NCI-H1092 (cell line): ENCODE data around the gene SHISA9.
"Not testable (repeated sequence)": the region's sequence is repeated elsewhere in the genome, so short reads cannot be mapped to it uniquely, and the experiment has no call there.

ENCODE experiments used
- DNase-seq: peaks from one replicate; lab custom pipeline; 2025; lab: John Stamatoyannopoulos, UW

Gene SHISA9

DNA sequence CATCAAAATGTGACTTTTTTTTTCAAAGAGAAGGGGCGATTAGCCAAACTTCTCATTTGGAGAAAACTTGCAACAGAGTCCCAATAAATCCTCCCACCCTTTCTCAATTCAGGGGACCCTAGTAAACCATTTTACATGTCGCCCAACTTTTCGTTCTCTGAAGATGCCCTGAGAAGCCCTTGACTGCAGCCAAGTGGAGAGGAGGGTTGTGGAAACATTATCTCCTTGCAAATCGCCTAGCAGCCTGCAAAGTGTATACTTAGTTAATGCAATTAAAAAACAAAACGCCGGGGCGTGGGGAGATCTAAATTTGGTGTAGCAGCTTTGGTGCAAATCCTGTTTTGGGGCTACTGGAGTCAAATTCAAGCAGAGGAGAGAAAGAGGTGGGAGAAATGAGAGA is 1.2 kb upstream of the SHISA9 start:
- no peak for DNase-seq

DNA sequence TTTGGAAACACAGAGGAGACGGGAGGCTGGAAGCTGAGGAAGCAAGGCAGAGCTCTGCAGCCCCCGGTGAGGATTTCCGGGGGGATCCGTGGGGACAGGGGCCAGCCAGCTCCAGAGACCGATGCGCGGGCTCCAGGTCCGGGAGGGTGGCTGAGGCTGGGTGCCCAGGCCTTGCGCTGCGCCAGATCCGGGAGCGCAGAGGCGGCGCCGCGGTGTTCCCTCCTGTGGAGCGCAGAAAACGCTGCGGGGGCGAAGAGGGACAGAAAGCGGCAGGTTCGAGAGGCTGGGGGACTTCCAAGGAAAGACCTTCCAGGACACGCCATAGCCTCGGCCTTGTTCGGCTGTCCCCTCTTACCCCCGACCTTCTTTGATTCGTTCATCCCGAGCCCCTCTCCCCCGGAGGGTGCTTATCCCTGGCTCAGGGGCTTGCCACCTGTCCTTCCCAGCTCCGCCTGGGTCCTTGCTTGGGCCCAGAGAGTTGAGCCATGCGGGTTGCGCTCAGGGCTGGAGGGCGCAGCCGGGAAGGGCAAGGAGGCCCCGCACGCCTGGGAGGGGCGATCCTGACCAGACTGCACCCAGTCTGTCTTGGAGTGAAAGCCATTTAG is 697 bp upstream of the SHISA9 start:
- no peak for DNase-seq

DNA sequence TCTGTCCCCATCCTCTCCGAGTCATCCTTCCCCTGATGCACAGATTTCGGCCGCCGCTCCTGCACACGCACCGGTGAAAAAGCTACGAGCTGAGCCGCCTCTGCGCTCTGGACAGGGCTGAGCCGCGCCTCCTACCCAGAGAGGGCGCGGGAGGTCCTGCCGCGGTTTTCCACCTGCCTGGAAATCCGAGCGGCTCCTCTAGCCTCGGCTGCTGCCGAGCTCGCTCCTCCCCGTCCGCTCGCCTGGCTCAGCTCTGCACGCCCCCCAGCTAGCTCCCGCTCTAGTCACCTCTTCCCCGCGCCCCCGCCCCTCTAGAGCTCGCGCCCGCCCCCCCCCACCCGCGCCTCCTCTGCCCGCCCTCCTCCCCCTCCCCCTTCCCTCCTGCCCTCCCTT is 198 bp upstream of the SHISA9 start:
- DNase-seq: no peak

DNA sequence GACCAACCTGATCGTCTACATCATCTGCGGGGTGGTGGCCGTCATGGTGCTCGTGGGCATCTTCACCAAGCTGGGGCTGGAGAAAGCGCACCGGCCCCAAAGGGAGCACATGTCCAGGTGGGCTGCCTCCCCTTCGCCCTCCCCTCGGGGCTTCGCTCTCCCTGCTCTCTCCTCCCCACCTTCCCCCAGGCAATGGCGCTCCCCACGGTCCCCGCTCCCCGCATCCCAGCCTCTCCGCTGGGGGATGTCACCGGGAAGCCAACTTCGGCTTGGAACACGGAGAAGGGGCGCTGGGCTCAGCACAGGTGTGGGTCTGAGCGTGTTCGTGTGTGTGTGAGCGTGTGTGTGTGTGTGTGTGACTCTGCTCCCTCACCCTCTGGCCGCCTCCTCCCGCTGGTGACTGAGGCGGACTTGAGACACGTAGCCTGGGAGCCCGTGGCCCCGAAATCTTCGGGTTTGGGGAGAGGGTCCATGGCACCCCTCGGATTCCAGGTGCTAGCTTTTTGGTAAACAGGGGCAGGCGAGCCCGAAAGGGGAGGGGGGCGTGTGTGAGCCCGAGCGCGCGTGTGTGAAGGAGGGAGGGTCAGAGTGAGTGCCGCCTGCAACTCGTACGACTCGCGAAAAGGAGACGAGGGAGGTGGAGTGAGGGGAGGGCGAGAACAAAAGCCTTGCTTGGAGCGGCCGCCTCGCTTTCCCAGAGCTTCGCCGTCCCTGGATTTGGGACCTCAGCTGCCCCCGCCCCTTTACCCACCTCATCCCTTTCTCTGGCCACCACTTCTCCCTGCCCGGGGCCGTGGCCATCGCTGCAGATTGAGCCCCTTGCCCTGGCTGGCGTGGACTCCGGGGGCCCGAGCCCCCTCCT is 1.3 kb downstream of the SHISA9 start:
- DNase-seq: no peak

DNA sequence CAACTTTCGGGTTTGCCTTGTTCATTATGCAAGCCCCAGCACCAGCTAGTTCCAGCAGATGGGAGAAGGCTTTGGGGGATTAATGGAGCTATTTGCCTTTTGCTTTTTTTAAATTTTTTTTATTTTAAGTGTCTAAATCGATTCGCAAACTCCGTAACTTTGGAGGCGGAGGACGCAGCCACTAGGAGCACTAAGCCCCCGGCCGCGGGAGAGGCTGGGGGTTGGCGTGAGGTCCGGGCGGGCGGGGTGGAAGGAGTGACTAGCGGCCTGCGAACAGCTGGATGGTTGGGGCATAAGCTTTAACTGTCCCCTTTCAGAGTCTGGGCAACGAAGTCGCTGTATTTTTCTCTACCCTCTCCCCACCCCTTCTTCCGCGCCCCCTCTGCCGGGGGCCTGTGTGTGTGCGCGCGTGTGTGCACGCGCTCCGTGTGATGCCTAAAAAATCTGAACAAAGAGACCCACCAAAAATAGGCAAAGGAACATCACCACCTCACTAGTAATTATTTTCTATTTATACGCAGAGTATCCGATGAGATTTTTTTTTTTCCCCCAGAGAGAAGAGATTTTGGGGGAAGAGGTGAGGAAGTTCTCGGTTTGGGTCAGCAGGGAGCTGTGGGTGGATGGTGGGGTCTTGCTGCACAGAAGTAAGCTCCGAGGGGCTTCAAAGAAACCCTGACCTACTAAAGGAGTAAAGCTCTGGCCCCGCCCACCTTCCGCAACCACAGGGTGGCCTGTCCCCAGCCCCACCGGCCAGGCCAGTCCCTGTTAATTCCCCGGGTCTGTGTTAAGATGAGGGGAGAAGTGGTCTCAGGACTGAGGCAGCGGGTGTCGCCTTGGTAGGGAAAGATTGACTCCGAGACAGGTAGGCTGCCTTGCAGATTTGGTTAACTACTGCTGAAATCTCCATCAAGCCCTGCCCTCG is 2.3 kb downstream of the SHISA9 start:
- no peak for DNase-seq

DNA sequence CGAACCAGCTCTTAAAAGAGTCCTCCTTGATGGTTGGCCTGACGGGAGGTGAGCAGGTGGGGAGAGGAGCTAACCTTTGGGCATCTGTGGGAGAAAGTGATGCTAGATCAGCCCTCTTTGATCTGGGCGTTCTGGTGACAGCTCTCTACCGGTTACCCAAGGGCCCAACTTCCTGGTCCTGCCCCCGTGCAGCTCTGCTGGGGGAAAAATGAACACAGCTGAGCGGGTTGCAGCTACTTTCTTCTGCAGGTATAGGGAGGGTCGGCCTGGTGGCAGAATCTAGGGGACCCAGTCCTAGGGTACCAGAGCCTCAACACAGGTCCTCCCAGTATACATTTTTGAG is 2.9 kb downstream of the SHISA9 start:
- no peak for DNase-seq

DNA sequence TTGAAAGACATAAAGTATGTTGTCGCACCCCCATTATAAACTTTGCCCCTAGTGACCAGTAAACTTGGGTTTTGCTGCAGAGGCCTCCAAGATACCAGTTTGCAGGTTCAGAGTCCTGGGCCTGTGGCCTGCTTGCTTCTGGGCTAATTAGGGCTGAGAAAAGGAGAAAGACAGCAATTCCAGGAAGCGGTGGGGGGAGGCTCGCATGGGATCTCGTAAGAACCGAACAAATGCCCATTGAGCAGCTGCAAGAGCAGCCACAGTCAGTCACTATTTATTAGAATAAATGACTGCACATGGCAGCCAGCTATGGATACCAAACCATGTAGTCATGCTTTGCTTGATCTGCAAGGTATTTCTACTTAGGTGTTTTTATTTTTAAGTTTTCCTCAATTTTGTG is 4.9 kb downstream of the SHISA9 start:
- DNase-seq: no peak

DNA sequence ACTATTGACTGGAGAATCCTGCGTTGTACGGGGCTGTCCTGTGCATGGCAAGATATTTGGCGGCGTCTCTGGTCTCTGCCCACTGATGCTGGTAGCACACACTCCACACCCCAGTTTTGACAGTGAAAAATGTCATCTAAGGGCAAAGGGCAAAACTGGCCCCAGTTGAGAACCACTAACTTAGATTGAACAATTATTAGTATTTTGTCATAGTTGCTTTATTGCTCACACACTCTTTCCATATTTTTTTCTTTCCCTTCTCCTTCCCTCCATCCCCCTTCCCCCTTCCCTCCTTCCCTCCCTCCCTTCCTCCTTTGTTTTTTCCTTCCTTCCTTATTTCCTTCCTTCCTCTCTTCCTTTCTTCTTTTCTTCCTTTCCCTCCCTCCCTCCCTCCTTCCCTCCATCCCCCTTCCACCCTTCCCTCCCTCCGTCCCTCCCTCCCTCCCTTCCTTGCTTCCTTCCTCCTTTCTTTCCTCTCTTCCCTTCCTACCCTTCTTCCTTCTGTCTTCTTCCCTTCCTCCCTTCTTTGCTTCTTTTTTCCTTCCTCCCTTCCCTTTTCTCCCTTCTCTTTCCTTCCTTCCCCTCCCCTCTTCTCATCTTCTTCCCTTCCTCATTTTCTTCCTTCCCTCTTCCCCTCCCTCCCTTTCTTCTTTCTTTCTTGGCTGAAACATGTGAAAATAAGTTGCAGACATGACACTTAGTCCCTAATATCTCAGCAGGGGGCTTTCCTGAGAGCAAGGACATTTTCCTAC is 5.5 kb downstream of the SHISA9 start:
- DNase-seq: no peak

DNA sequence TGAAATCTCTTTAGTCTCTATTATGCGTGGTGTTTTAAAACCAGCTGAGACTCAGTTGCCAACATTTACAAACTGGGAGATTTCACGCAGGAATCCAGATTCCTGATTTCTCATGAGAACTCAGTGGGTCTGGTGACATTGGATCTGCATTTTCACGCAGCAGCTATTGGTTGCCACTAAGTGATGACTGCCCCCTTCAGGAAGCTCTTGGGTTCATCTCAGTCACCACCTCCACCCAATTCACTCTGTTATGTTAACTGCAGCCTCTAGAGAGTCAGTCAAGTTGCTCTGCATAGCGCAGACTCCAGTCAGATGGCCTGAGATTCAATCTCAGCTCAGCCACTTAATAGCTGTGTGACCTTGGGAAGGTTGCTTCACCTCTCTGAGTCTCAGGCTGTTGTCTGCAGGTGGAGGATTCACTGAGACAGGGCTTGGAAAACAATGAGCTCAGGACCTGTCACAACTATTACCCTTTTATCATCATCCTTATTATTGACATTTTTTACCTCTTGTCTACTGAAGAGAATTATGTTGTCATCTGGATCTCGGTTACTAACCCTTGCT is 6.4 kb downstream of the SHISA9 start:
- no peak for DNase-seq

DNA sequence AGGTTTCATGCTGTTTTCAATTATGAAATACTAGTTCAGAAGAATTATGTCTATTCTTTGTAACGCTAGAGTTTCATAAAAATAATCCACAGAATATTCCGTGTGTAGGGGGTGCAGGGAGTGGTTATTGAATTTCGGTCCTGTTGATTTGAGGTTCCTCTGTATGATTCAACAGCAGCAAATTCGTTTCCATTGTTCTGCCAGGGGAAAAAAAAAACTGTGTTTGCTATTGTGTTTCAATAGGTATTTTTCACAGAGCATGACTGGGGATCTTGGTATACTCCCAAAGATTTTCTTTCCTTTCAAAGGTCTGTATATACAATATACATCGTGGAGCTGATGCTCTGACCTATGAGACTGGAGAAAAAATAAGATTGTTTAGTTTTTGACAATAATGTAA is 15.8 kb downstream of the SHISA9 start:
- no peak for DNase-seq

DNA sequence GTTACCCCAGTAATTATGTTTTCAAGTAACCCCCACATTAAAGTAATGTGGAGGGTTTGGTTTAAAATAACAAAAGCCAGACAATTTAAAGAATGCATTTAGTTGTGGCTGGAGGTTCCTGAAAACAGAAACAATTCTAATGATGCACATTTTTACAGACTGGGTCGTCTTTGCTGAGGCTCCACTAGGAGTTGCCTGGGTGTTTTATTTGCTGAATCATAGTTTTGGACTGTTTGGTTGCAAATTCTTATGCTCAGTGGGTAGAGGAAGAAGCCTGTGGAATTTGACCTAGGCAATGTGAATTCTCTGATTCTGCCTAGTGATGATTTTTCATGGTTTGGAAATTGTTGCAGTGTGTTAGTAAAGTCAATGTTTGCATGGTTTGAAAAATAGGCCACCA is 16.3 kb downstream of the SHISA9 start:
- no peak for DNase-seq

DNA sequence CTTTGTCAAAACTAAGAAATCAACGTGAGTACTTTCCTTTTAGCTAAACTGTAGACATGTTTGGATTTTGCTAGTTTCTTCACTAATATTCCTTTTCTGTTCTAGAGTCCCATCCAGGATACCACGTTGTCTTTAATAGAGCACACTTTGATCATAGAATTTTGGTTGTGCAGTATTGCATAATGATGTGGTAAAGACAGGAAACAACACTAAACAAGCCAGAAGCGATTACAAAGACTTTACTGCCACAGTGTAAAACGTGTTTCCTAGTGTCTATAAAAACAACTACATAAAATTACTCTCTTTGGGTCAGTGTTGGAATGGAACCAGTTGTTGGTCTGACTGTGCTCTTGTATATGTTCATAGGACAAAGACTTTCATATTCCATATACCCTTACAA is 19.3 kb downstream of the SHISA9 start:
- no peak for DNase-seq

DNA sequence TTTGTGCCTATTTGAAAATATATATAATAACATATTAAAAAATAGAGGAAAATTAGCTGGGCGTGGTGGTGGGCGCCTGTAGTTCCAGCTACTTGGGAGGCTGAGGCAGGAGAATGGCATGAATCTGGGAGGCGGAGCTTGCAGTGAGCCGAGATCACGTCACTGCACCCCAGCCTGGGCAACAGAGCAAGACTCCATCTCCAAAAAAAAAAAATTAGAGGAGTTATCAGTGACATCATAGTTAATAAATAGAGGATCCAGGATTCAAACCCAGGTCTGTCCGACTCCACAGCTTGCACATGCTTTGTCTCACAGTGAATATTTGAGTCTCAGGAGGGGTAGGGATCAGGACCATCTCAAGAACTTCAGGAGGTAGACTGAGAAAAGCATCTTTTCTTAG is 22.2 kb downstream of the SHISA9 start:
- DNase-seq: not testable (repeated sequence)

DNA sequence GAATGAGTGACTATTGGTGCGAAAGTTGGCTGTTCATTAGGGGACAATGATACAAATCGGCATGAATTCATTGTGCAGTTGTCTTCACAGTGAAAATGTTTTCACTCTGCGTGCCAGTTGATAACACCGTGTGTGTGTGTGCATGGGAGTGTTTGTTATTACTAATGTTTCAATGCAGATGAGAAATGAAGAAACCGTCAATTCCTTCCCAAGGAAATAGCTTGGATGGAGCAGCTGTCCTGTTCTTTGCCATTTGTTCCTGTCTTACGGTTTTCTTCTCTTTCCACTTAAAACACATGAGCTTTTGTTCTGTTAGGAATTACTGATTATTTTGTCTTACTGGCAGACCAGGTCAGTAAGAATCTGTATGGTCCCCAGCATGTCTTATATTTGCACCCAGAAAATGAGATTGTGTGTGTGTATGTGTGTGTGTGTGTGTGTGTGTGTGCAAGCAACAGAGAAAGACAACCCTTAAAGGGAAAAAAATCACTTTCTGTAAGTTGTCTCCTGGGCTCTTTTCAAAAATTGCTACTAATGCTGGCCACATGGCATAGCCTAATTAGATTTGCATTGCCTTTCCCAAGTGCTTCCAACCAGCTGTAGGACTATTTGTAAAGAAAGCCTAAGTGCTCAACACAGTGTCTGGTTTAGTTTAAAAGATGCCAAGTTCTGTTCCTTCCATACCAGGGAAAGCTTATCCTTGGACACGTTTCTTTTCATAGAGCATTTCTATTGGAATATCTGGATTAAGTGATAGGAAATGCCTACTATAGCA is 23.8 kb downstream of the SHISA9 start:
- DNase-seq: no peak

DNA sequence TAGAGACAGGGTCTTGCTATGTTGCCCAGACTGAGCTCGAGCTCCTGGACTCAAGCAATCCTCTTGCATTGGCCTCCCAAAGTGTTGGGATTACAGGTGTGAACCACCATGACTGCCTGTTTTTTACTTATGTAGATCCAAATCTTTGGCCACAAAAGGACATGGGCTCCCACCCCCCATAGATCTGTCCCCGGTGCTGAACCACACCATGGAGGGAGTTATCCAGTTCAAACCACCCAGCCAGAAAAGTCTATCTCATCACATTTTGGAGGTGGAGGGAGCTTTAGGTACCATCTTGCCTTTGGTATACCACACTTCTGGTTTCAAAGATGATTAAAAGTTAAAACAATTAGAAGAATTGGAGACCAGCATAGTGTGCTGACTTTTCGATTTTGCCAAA is 26.2 kb downstream of the SHISA9 start:
- no peak for DNase-seq

DNA sequence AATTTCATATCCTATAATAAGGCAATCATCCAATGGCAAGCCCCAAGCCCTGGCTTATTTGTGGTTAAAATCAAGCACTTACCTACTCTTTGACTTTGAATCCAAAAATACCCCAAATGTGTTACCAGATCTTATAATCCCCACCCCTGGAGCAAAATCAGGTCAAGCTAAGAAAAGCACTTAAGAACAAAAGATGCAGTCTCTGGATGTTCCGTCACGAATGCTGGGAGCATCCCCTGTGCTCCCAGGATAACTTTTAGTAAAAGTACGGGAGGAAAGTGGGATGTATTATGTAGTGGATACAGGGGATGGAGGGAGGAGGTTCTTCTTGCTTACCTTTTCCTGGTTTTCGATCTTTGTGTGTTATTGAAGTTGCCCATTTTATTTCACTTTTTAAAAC is 29.5 kb downstream of the SHISA9 start:
- DNase-seq: no peak

DNA sequence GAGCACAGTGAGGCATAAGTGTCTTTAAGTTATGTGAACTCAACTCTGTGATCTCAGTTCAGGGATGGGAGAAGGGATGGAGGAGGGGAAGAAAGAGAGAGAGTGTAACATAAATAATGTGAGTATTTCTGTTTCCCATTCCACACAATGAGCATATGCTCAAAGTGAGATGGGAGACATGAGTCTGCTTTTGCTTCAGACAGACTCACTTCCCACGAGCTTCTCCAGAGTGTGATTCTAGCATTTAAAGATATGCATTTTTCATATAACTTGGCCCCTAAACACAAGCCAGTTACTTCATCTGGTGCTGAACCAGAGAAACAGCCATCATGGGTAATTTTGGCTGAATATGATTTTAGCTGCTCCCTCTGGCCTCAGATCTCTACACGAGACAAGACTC is 35.0 kb downstream of the SHISA9 start:
- DNase-seq: no peak

DNA sequence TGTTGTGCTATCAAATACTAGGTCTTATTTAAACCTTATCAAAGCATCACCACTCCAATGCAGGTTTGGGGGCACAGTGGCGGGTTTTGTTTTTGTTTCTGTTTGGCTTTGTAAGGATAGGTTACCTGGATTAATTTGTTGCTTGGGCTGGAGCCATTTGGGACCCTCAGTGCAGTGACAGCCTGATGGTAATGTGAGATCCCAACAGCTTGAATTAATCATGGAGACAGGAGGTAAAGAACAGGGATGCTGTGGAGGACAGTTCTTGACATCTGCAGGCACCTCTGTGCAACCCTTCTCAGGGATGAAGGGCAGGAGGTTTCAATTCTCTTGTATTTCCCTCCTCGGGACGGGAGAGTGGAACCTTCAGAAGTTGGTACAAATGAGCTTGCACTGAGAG is 40.5 kb downstream of the SHISA9 start:
- DNase-seq: no peak

DNA sequence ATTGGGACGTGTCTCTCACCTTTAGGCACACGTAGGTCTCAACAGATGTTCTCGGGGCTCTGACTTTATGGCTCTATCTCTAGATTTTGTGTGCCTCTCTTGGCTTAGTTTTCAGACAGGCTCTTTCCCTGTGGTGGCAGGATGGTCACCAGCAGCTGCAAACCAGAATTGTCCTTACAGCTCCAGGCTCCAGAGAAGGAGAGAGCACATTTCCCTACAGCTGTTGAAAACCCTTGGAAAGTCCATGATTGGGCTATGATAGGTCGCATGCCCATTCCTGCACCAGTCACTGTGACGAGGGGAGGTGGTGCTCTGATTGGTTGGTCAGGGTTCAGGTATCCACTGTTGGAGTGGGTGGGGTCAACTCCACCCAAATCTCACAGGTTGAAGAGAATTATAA is 41.5 kb downstream of the SHISA9 start:
- DNase-seq: no peak

DNA sequence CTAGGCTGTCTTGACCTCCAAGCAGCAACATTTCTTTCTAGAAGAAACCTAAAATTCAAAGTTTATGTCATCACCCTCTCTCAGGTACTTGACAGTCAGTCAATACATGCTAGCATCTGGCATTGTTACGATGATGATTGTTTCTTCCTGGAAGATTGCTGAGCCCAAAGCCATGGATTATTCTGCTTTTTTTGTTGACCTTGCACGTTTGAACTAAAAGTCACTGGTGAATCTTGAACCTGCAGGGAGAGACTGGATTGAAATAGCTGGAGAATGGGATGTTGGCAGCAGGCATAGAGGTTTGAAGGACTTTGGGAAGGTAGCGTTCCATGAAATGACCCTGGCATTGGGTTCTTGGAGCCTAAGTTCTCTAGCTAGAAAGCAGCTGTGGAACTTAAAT is 42.9 kb downstream of the SHISA9 start:
- no peak for DNase-seq

DNA sequence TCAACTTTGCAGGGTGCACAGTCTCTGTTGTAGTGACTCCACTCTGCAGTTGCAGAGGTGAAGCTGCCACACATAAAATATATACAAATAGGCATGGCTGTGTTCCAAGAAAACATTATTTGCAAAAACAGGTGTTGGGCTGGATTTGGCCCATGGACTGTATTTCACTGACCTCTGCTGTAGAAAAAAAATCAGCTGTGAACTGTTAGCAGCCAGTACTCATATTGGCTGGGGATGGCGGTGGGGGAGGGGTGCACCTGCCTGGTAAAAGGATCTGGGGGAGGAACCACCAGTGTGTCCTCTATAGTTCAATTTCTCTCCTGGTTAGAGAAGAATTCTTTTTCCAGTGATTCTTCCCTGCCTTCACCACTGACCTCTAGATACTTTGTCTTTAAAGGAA is 50.0 kb downstream of the SHISA9 start:
- DNase-seq: peak; percentile 39
